Endodermal cell (in vitro differentiated cells): Measurements from ENCODE around the gene NEAT1. TPM values are rescaled to one million over a fixed set of nuclear protein-coding genes. Genes with fewer than 3 reads are reported as not detected.

Source experiments
- DNase-seq: peaks from one replicate; pipeline ENCODE4 v3.0.0-alpha.2; 2017
- H3K27ac ChIP-seq: 2 replicates; pipeline ENCODE4 v1.5.1; 2013; ENCODE audit warnings: mild to moderate bottlenecking, low read depth, low read length, moderate library complexity
- H3K27me3 ChIP-seq: 2 replicates; pipeline ENCODE4 v1.6.1; 2013; ENCODE audit warnings: mild to moderate bottlenecking, low read length, moderate library complexity; ENCODE audit not compliant: insufficient read depth, control insufficient read depth, poor library complexity, severe bottlenecking
- H3K36me3 ChIP-seq: 2 replicates; pipeline ENCODE4 v1.7.0; 2013; ENCODE audit warnings: mild to moderate bottlenecking, low read length, moderate library complexity; ENCODE audit not compliant: control insufficient read depth, insufficient read depth
- H3K4me1 ChIP-seq: one replicate; pipeline ENCODE4 v1.7.0; 2013; ENCODE audit warnings: low read length; ENCODE audit not compliant: control insufficient read depth, insufficient read depth
- H3K4me3 ChIP-seq: 2 replicates; pipeline ENCODE4 v1.5.1; 2013; ENCODE audit warnings: mild to moderate bottlenecking, low read length, moderate library complexity
- H3K9ac ChIP-seq: 2 replicates; pipeline ENCODE4 v1.6.1; 2013; ENCODE audit warnings: mild to moderate bottlenecking, low read length, moderate library complexity; ENCODE audit not compliant: poor library complexity, severe bottlenecking; ENCODE audit errors: extremely low read depth
- H3K9me3 ChIP-seq: 2 replicates; pipeline ENCODE4 v1.6.1; 2013; ENCODE audit warnings: mild to moderate bottlenecking, low read length, moderate library complexity; ENCODE audit not compliant: control insufficient read depth
- H3K27ac Mint-ChIP-seq: 2 replicates; pipeline ENCODE4 v1.8.0; 2020; ENCODE audit warnings: mixed read lengths
- H3K27me3 Mint-ChIP-seq: 2 replicates; pipeline ENCODE4 v1.8.0; 2021; ENCODE audit warnings: mild to moderate bottlenecking, mixed read lengths; ENCODE audit not compliant: insufficient read depth
- H3K36me3 Mint-ChIP-seq: 2 replicates; pipeline ENCODE4 v1.8.0; 2020; ENCODE audit warnings: low read depth, mixed read lengths
- H3K4me1 Mint-ChIP-seq: 2 replicates; pipeline ENCODE4 v1.8.0; 2020; ENCODE audit warnings: mixed read lengths
- H3K4me3 Mint-ChIP-seq: 2 replicates; pipeline ENCODE4 v1.8.0; 2020; ENCODE audit warnings: mild to moderate bottlenecking, moderate library complexity, mixed read lengths
- H3K9me3 Mint-ChIP-seq: 2 replicates; pipeline ENCODE4 v1.8.0; 2020; ENCODE audit warnings: mild to moderate bottlenecking, mixed read lengths
- WGBS, 2 experiments: methylation state at CpG; one replicate each; pipeline versions ENCODE4 v1.1.5 to v1.1.7; 2013; ENCODE audit warnings: missing lambda C conversion rate in 2 of 2, mixed read lengths in 1 of 2; ENCODE audit not compliant: insufficient coverage in 1 of 2, insufficient read length in 1 of 2; 5-methylcytosine and 5-hydroxymethylcytosine counted together
- total RNA-seq, 2 donors: library from RNA; stranded (reverse); fragmentation: NEBNext Ultra II Directional in 1 of 2; extraction: Animal tissue kit (Norgen Biotek cat#: 25700) in 1 of 2; gene quantifications; 2 replicates in 1 of 2; 3 replicates in 1 of 2; pipeline ENCODE4 v1.2.1, GENCODE V29; 2021
- TF ChIP-seq, protein P1 (sequence below): fragments of 200-600 bp; sonication (generic); conservative IDR thresholded peaks from 2 replicates; pipeline ENCODE4 v1.5.0; 2021; ENCODE audit warnings: antibody characterized with exemption, mild to moderate bottlenecking

Gene NEAT1
- total RNA-seq, 2 donors from 2014 or later: 61.3 to 85.2 TPM

DNA sequence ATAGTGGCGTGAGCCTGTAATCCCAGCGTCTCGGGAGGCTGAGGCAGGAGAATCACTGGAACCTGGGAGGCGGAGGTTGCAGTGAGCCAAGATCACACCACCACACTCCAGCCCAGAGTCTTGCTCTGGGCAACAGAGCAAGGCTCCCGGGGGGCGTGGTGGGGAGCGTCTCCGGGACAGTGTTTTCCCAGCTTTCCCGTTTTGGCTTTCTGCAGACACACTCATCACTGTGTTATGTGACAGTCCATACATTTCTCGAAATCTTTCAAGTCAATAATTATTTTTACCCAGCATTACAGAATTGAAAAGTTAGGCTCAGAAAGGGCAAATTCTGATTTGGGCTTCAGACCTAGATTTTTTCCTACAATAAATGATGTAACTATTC is 31.7 kb downstream of the NEAT1 start:
- no peak overlapping the region for H3K4me3 ChIP-seq
- 96% methylated on average over 10 of the region's 10 CpGs for WGBS, 2 experiments
- H3K27me3 Mint-ChIP-seq: peaks cover 54% of the 10 kb centered on the region
- H3K9ac ChIP-seq: no peak overlapping the region
- TF ChIP-seq, protein P1, sequence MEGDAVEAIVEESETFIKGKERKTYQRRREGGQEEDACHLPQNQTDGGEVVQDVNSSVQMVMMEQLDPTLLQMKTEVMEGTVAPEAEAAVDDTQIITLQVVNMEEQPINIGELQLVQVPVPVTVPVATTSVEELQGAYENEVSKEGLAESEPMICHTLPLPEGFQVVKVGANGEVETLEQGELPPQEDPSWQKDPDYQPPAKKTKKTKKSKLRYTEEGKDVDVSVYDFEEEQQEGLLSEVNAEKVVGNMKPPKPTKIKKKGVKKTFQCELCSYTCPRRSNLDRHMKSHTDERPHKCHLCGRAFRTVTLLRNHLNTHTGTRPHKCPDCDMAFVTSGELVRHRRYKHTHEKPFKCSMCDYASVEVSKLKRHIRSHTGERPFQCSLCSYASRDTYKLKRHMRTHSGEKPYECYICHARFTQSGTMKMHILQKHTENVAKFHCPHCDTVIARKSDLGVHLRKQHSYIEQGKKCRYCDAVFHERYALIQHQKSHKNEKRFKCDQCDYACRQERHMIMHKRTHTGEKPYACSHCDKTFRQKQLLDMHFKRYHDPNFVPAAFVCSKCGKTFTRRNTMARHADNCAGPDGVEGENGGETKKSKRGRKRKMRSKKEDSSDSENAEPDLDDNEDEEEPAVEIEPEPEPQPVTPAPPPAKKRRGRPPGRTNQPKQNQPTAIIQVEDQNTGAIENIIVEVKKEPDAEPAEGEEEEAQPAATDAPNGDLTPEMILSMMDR: no peak
- peaks cover 6% of the 10 kb centered on the region for H3K36me3 Mint-ChIP-seq
- no peak overlapping the region for H3K27ac ChIP-seq
- peak overlapping the region; percentile 63 for H3K4me3 Mint-ChIP-seq
- H3K4me1 Mint-ChIP-seq: peaks cover 2% of the 10 kb centered on the region
- H3K9me3 ChIP-seq: no peaks in the 10 kb centered on the region
- no peak for DNase-seq
- peaks cover 25% of the 10 kb centered on the region for H3K9me3 Mint-ChIP-seq
- H3K27me3 ChIP-seq: peaks cover 8% of the 10 kb centered on the region
- no peak overlapping the region for H3K27ac Mint-ChIP-seq
- H3K4me1 ChIP-seq: no peaks in the 10 kb centered on the region
- H3K36me3 ChIP-seq: no peaks in the 10 kb centered on the region

- peak overlapping the region; percentile 44 for H3K27ac Mint-ChIP-seq
These were observed 32.3 kb downstream of the NEAT1 start for GRCh38 chr11:65454696-65455456.

DNA sequence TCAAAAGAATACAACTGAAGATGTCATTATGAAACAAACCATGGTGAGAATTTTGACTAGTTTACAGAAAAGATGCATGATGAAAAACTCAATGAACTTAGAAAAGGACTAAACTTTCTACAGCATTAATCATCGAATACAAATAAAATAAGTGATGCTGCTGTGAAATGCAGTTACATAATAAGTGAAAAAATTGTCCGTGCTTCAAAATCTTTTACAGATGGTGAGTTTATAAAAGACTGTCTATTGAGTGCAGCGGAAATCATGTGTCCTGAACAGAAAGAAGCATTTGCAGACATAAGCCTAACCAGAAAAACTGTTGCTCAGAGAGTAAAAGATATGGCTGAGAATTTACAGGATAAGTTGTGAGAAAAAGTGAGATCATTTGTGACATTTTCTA is 33.8 kb downstream of the NEAT1 start:
- Mint-ChIP-seq H3K27ac (no peak overlapping the region), H3K27me3 (peaks cover 74% of the 10 kb centered on the region)

More at GRCh38 chr11:65454696-65455456, 32.3 kb downstream of the NEAT1 start:
- Mint-ChIP-seq H3K4me3 (peak overlapping the region; percentile 63), H3K36me3 (peaks cover 4% of the 10 kb centered on the region), H3K27me3 (peaks cover 60% of the 10 kb centered on the region), H3K4me1 (peaks cover 6% of the 10 kb centered on the region), H3K9me3 (peaks cover 20% of the 10 kb centered on the region)
- TF ChIP-seq, protein P1: no peak
- H3K9me3 ChIP-seq: no peaks in the 10 kb centered on the region
- no peak overlapping the region for H3K4me3 ChIP-seq
- H3K27me3 ChIP-seq: peaks cover 12% of the 10 kb centered on the region
- DNase-seq: peak; percentile 95
- H3K9ac ChIP-seq: no peak overlapping the region
- H3K27ac ChIP-seq: no peak overlapping the region
- 74 to 80% methylated on average over 33 to 47 of the region's 47 CpGs for WGBS, 2 experiments
- H3K4me1 ChIP-seq: no peaks in the 10 kb centered on the region
- no peaks in the 10 kb centered on the region for H3K36me3 ChIP-seq

More for the DNA sequence above, 33.8 kb downstream of the NEAT1 start:
- no peaks in the 10 kb centered on the region for H3K4me1 ChIP-seq
- H3K36me3 ChIP-seq: no peaks in the 10 kb centered on the region
- H3K36me3 Mint-ChIP-seq: peaks cover 4% of the 10 kb centered on the region
- no peak for DNase-seq
- TF ChIP-seq, protein P1: no peak
- no peak overlapping the region for H3K4me3 Mint-ChIP-seq
- no peak overlapping the region for H3K9ac ChIP-seq
- H3K27ac ChIP-seq: no peak overlapping the region
- no peaks in the 10 kb centered on the region for H3K9me3 ChIP-seq
- peaks cover 6% of the 10 kb centered on the region for H3K4me1 Mint-ChIP-seq
- WGBS, 2 experiments: 92 to 100% methylated on average over 2 to 3 of the region's 3 CpGs
- H3K27me3 ChIP-seq: peaks cover 16% of the 10 kb centered on the region
- no peak overlapping the region for H3K4me3 ChIP-seq
- peaks cover 10% of the 10 kb centered on the region for H3K9me3 Mint-ChIP-seq
